Parathyroid adenoma (tissue), 2 donors: ENCODE results near the gene PAFAH1B2.
"Not testable (repeated sequence)": the region's sequence is repeated elsewhere in the genome, so short reads cannot be mapped to it uniquely, and the experiment has no call there.

Source experiments
- H2AFZ ChIP-seq: fragments of 300-600 bp; sonication (generic); one replicate; pipeline ENCODE4 v1.7.0; 2017; ENCODE audit warnings: antibody characterized with exemption, mild to moderate bottlenecking
- H3K27ac ChIP-seq: fragments of 300-600 bp; sonication (generic); one replicate; pipeline ENCODE4 v1.7.0; 2017
- H3K27me3 ChIP-seq: fragments of 300-600 bp; sonication (generic); one replicate; pipeline ENCODE4 v1.7.0; 2017; ENCODE audit warnings: low read length; ENCODE audit not compliant: control insufficient read depth, insufficient read depth
- H3K36me3 ChIP-seq: fragments of 300-600 bp; sonication (generic); one replicate; pipeline ENCODE4 v1.7.0; 2017; ENCODE audit warnings: low read length; ENCODE audit not compliant: control insufficient read depth, insufficient read depth
- H3K4me1 ChIP-seq: fragments of 300-600 bp; sonication (generic); one replicate; pipeline ENCODE4 v1.7.0; 2017; ENCODE audit warnings: control low read depth
- H3K4me2 ChIP-seq: fragments of 300-600 bp; sonication (generic); one replicate; pipeline ENCODE4 v1.7.0; 2017; ENCODE audit warnings: low read length
- H3K4me3 ChIP-seq: fragments of 300-600 bp; sonication (generic); one replicate; pipeline ENCODE4 v1.7.0; 2017; ENCODE audit warnings: low read depth, low read length
- H3K79me2 ChIP-seq: fragments of 300-600 bp; sonication (generic); one replicate; pipeline ENCODE4 v1.7.0; 2017; ENCODE audit warnings: control low read depth
- H3K9ac ChIP-seq: fragments of 300-600 bp; sonication (generic); one replicate; pipeline ENCODE4 v1.7.0; 2017; ENCODE audit warnings: mild to moderate bottlenecking
- H3K9me3 ChIP-seq: fragments of 300-600 bp; sonication (generic); one replicate; pipeline ENCODE4 v1.7.0; 2017; ENCODE audit warnings: low read length; ENCODE audit not compliant: control insufficient read depth
- TF ChIP-seq, protein P1 (sequence below): fragments of 300-600 bp; sonication (generic); IDR thresholded peaks from one replicate; pipeline ENCODE4 v1.7.0; 2017; ENCODE audit warnings: antibody characterized with exemption, mild to moderate bottlenecking
- donor health status: primary hyperparathyroidism.

Gene PAFAH1B2

DNA sequence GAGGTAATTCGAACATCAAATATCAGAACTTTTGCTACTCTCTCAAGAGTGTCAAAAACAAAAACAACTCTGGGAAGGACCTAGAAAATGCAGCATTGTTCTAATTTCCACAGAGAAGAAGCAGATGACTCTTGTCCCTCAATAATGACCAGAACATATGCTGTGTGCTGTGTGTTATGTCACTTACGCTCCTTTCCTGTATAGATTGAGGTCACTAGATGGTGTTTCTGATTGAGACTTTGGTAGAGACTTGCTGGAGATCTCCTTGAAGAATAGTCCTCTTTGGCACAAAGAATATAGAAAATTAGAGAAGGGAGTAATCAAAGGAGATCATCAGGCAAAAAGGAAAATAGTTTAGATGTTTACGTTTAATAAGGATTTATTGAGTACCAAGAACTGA is 43.5 kb upstream of the PAFAH1B2 start:
- H3K4me3 ChIP-seq = no peak overlapping the region
- peaks cover 6% of the 10 kb centered on the region for H3K79me2 ChIP-seq
- H3K27ac ChIP-seq = no peak overlapping the region
- peaks cover 5% of the 10 kb centered on the region for H3K4me1 ChIP-seq
- no peaks in the 10 kb centered on the region for H3K36me3 ChIP-seq
- TF ChIP-seq, protein P1, sequence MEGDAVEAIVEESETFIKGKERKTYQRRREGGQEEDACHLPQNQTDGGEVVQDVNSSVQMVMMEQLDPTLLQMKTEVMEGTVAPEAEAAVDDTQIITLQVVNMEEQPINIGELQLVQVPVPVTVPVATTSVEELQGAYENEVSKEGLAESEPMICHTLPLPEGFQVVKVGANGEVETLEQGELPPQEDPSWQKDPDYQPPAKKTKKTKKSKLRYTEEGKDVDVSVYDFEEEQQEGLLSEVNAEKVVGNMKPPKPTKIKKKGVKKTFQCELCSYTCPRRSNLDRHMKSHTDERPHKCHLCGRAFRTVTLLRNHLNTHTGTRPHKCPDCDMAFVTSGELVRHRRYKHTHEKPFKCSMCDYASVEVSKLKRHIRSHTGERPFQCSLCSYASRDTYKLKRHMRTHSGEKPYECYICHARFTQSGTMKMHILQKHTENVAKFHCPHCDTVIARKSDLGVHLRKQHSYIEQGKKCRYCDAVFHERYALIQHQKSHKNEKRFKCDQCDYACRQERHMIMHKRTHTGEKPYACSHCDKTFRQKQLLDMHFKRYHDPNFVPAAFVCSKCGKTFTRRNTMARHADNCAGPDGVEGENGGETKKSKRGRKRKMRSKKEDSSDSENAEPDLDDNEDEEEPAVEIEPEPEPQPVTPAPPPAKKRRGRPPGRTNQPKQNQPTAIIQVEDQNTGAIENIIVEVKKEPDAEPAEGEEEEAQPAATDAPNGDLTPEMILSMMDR = no peak
- no peak overlapping the region for H2AFZ ChIP-seq
- no peaks in the 10 kb centered on the region for H3K27me3 ChIP-seq
- no peak overlapping the region for H3K9ac ChIP-seq
- no peak overlapping the region for H3K4me2 ChIP-seq
- H3K9me3 ChIP-seq = no peaks in the 10 kb centered on the region

DNA sequence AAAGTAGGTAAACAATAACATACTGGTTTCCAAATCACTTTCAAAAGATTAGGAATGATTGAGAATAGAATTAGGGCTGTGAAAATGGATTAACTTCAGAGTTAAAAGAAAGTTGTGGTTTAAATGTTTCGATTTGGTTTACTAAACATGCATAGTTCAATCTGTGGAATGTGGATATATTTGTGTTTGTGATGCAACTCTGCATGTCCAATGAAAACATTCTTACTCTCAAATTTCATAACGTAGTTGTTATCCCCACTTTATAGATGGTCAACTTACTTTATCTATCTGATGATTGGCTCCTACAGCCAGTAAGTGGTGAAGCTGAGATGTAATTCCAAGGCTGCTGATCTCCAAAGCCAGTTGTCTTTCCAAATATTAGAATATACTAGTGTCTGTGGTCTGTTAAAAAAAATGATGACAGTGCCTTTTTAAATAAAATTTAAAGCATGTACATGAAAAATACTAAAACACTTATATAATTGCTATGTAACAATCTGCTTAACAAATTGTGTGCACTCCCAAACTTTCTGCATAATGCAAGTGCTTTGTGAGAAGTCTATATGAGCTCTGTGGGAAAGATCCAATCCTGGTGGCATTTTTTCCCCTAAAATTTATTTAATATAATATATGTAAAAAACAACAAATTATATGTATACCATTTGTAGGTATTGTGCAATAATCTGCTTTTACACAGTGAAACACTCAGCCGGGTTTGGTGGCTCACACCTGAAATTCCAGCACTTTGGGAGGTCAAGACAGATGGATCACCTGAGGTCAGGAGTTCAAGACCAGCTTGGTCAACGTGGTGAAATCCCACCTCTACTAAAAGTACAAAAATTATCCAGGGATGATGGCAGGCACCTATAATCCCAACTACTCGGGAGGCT is 36.1 kb upstream of the PAFAH1B2 start:
- no peak overlapping the region for H2AFZ ChIP-seq
- no peaks in the 10 kb centered on the region for H3K4me1 ChIP-seq
- H3K27me3 ChIP-seq = no peaks in the 10 kb centered on the region
- H3K79me2 ChIP-seq = no peaks in the 10 kb centered on the region
- H3K36me3 ChIP-seq = no peaks in the 10 kb centered on the region
- H3K9ac ChIP-seq = no peak overlapping the region
- no peak overlapping the region for H3K27ac ChIP-seq
- no peak overlapping the region for H3K4me2 ChIP-seq
- no peak overlapping the region for H3K4me3 ChIP-seq
- TF ChIP-seq, protein P1 = no peak
- no peaks in the 10 kb centered on the region for H3K9me3 ChIP-seq

DNA sequence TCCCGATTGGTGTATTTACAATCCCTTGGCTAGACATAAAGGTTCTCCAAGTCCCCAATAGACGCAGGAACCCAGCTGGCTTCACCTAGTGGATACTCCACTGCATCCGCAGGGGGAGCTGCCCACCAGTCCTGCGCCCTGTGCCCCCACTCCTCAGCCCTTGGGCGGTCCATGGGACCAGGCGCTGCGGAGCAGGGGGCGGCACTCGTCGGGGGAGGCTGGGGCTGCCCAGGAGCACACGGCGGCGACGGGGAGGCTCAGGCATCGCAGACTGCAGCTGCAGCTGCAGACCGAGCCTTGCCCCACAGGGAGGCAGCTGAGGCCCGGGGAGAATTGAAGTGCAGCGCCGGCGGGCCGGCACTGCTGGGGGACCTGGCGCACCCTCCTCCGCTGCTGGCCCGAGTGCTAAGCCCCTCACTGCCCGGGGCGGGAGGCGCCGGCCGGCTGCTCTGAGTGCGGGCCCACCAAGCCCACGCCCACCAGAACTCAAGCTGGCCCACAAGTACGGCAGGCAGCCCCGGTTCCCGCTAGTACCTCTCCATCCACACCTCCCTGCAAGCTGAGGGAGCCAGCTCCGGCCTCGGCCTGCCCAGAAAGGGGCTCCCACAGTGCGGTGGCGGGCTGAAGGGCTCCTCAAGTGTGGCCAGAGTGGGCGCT is 33.7 kb upstream of the PAFAH1B2 start:
- Histone ChIP-seq H3K9ac (no peak overlapping the region), H3K4me3 (no peak overlapping the region), H3K4me1 (no peaks in the 10 kb centered on the region), H3K9me3 (no peaks in the 10 kb centered on the region), H3K27ac (no peak overlapping the region), H3K79me2 (no peaks in the 10 kb centered on the region), H3K36me3 (no peaks in the 10 kb centered on the region), H3K27me3 (no peaks in the 10 kb centered on the region), H2AFZ (no peak overlapping the region), H3K4me2 (no peak overlapping the region)
- TF ChIP-seq, protein P1 = no peak

DNA sequence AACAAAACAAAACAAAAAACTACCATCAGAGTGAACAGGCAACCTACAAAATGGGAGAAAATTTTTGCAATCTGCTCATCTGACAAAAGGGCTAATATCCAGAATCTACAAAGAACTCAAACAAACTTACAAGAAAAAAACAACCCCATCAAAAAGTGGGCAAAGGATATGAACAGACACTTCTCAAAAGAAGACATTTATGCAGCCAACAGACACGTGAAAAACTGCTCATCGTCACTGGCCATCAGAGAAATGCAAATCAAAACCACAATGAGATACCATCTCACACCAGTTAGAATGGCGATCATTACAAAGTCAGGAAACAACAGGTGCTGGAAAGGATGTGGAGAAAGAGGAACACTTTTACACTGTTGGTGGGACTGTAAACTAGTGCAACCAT is 31.6 kb upstream of the PAFAH1B2 start:
- H3K4me2 ChIP-seq, H3K4me3 ChIP-seq, H3K36me3 ChIP-seq, H3K9ac ChIP-seq, H3K9me3 ChIP-seq, H2AFZ ChIP-seq, H3K4me1 ChIP-seq, H3K27ac ChIP-seq, H3K79me2 ChIP-seq, H3K27me3 ChIP-seq: not testable (repeated sequence)

DNA sequence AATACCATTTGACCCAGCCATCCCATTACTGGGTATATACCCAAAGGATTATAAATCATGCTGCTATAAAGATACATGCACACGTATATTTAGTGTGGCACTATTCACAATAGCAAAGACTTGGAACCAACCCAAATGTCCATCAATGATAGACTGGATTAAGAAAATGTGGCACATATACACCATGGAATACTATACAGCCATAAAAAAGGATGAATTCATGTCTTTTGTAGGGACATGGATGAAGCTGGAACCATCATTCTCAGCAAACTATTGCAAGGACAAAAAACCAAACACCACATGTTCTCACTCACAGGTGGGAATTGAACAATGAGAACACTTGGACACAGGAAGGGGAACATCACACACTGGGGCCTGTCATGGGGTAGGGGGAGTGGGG is 31.1 kb upstream of the PAFAH1B2 start:
- not testable (repeated sequence) for H3K27ac ChIP-seq, H3K4me2 ChIP-seq, H3K27me3 ChIP-seq, H3K4me1 ChIP-seq, H3K36me3 ChIP-seq, H3K4me3 ChIP-seq, H3K9ac ChIP-seq, H3K79me2 ChIP-seq, H2AFZ ChIP-seq, H3K9me3 ChIP-seq
